ENCODE results near the gene TCF7L2.

DNA sequence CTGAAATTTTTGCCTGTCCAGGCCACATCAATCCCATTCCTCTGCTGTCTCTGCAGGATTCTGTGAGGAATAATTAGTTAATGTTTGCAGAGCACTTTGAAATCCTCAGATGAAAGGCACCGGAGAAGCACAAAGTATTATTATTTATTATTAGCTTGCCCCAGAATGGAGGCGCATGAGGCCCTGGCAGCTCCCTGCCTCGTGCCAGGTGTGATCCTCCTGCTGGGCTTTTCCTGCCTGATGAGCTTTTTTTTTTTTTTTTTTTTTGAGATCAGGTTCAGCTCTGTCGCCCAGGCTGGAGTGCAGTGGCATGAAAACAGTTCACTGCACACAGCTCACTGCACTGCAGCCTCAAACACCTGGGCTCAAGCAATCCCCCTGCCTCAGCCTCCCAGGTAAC is 65.2 kb downstream of the TCF7L2 start:
- TF ChIP-seq, protein P1, sequence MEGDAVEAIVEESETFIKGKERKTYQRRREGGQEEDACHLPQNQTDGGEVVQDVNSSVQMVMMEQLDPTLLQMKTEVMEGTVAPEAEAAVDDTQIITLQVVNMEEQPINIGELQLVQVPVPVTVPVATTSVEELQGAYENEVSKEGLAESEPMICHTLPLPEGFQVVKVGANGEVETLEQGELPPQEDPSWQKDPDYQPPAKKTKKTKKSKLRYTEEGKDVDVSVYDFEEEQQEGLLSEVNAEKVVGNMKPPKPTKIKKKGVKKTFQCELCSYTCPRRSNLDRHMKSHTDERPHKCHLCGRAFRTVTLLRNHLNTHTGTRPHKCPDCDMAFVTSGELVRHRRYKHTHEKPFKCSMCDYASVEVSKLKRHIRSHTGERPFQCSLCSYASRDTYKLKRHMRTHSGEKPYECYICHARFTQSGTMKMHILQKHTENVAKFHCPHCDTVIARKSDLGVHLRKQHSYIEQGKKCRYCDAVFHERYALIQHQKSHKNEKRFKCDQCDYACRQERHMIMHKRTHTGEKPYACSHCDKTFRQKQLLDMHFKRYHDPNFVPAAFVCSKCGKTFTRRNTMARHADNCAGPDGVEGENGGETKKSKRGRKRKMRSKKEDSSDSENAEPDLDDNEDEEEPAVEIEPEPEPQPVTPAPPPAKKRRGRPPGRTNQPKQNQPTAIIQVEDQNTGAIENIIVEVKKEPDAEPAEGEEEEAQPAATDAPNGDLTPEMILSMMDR (IDR thresholded peaks at IDR 0.05) = no peak
- no peak for TF ChIP-seq POLR2A (IDR thresholded peaks at IDR 0.05)
